K562 (cell line): Measurements from ENCODE around the gene COL20A1. TPM values are rescaled to one million over a fixed set of nuclear protein-coding genes. Genes with fewer than 3 reads are reported as not detected.

ENCODE experiments used
- ATAC-seq: fragments of 200-7000 bp; cut with Tn5 transposase; 3 replicates; pipeline ENCODE4 v1.9.1; 2020; ENCODE audit warnings: moderate library complexity
- BruUV-seq: library from RNA; stranded (reverse); fragments of 400-500 nt; replicated peaks from 2 replicates; lab custom pipeline; 2021; lab: Mats Ljungman, UMichigan
- CTCF ChIA-PET: fragments of 300-600 bp; formaldehyde crosslinking; extraction: SDS; loops from one replicate; lab custom pipeline; 2021; ENCODE audit warnings: low intra/inter-chr PET ratio; lab: Yijun Ruan, JAX
- POLR2A ChIA-PET: fragments of 300-600, 350-650 bp; sonication (Branson Sonifier 250); formaldehyde crosslinking; extraction: SDS; loops from one replicate; lab custom pipeline; 2021; ENCODE audit warnings: antibody characterized with exemption, inconsistent platforms; lab: Yijun Ruan, JAX
- DNase-seq, 4 experiments: peaks; one replicate each; pipeline versions ENCODE4 v3.0.0 to v3.0.0-alpha.2; 2011 to 2018; ENCODE audit warnings: low spot score in 3 of 4, mixed read lengths in 3 of 4; ENCODE audit errors: extremely low read depth in 1 of 4
- FAIRE-seq: peaks from 2 replicates; lab custom pipeline; 2011; peaks lifted over from hg19 to GRCh38; lab: Jason Lieb, UNC
- H2AFZ ChIP-seq: 2 replicates; pipeline ENCODE4 v1.6.0; 2011; ENCODE audit warnings: low read depth, low read length, control low read depth, inconsistent platforms
- H3K27ac ChIP-seq: fragments of 200-600 bp; 3 replicates; pipeline ENCODE4 v1.8.0; 2011; ENCODE audit warnings: low read depth, mild to moderate bottlenecking, control low read depth, inconsistent platforms, low read length, moderate library complexity, mixed read lengths; ENCODE audit errors: extremely low read depth
- H3K27me3 ChIP-seq, 2 experiments: fragments of 300-600 bp in 1 of 2; 2 replicates in 1 of 2; 3 replicates in 1 of 2; pipeline versions ENCODE4 v1.6.0 to v1.8.0; 2011; ENCODE audit warnings: inconsistent platforms in 2 of 2, low read length in 2 of 2, mild to moderate bottlenecking in 1 of 2, mixed read lengths in 1 of 2, moderate library complexity in 1 of 2; ENCODE audit not compliant: control insufficient read depth in 2 of 2, insufficient read depth in 2 of 2
- H3K36me3 ChIP-seq: fragments of 300-600 bp; 3 replicates; pipeline ENCODE4 v1.8.0; 2011; ENCODE audit warnings: mild to moderate bottlenecking, low read length, inconsistent platforms; ENCODE audit not compliant: control insufficient read depth, insufficient read depth
- H3K4me1 ChIP-seq, 2 experiments: fragments of 200-600 bp in 1 of 2; replicated peaks in 1 of 2; 2 replicates in 1 of 2; 3 replicates in 1 of 2; pipeline versions ENCODE4 v1.5.1 to v1.8.0; 2011; ENCODE audit warnings: inconsistent platforms in 2 of 2, low read length in 2 of 2, mild to moderate bottlenecking in 1 of 2, mixed read lengths in 1 of 2, moderate library complexity in 1 of 2; ENCODE audit not compliant: control insufficient read depth in 2 of 2, insufficient read depth in 2 of 2
- H3K4me2 ChIP-seq: 2 replicates; pipeline ENCODE4 v1.6.1; 2011; ENCODE audit warnings: low read length, control low read depth, inconsistent platforms, mixed read lengths; ENCODE audit not compliant: insufficient read depth
- H3K4me3 ChIP-seq: fragments of 200-600 bp; sonication (generic), shearing (Covaris generic); 2 replicates; pipeline ENCODE4 v1.5.1; 2016; ENCODE audit warnings: control low read depth, inconsistent platforms
- H3K79me2 ChIP-seq: fragments of 200-600 bp; 3 replicates; pipeline ENCODE4 v1.8.0; 2011; ENCODE audit warnings: low read length, inconsistent platforms; ENCODE audit not compliant: control insufficient read depth, insufficient read depth
- H3K9ac ChIP-seq, 2 experiments: 2 replicates each; pipeline versions ENCODE4 v1.6.0 to v1.6.1; 2011; ENCODE audit warnings: low read depth in 2 of 2, low read length in 2 of 2, control low read depth in 1 of 2, inconsistent platforms in 1 of 2, mild to moderate bottlenecking in 1 of 2, mixed read lengths in 1 of 2; ENCODE audit not compliant: insufficient read depth in 1 of 2
- H3K9me1 ChIP-seq: one replicate; pipeline ENCODE4 v1.6.0; 2011; ENCODE audit warnings: inconsistent platforms, mild to moderate bottlenecking, low read length, moderate library complexity; ENCODE audit not compliant: control insufficient read depth, insufficient read depth
- H3K9me3 ChIP-seq: replicated peaks from 2 replicates; pipeline ENCODE4 v1.5.1; 2011; ENCODE audit warnings: low read depth, low read length, inconsistent platforms; ENCODE audit not compliant: control insufficient read depth, insufficient read depth
- H4K20me1 ChIP-seq: replicated peaks from 2 replicates; pipeline ENCODE4 v1.6.1; 2011; ENCODE audit warnings: low read length, inconsistent platforms, mixed read lengths; ENCODE audit not compliant: control insufficient read depth, insufficient read depth
- CBX1 ChIP-seq: sonication (generic); IDR thresholded peaks from 2 replicates; pipeline ENCODE4 v1.6.1; 2016; ENCODE audit warnings: antibody characterized with exemption, low read depth, mild to moderate bottlenecking
- CBX3 ChIP-seq, 2 experiments: IDR thresholded peaks; 1 replicate in 1 of 2; 2 replicates in 1 of 2; pipeline ENCODE4 v1.6.1; 2012; ENCODE audit warnings: inconsistent platforms in 2 of 2, low read length in 2 of 2, borderline replicate concordance in 1 of 2, control low read depth in 1 of 2
- HLTF ChIP-seq: fragments of 450-650 bp; IDR thresholded peaks from 2 replicates; pipeline ENCODE4 v1.6.1; 2016
- RUNX1 ChIP-seq: sonication (generic); IDR thresholded peaks from 2 replicates; pipeline ENCODE4 v1.6.1; 2016; ENCODE audit warnings: antibody characterized with exemption, low read depth
- ZNF263 ChIP-seq: sonication (generic); formaldehyde crosslinking; IDR thresholded peaks from 2 replicates; pipeline ENCODE4 v1.8.0; 2022; ENCODE audit warnings: mild to moderate bottlenecking, missing genetic modification reagents, borderline replicate concordance
- ZNF717 ChIP-seq: fragments of 250-450 bp; sonication (Bioruptor Pico); IDR thresholded peaks from 2 replicates; pipeline ENCODE4 v1.5.0; 2021
- WGBS: fragments of 100-300 bp; shearing (Covaris generic); methylation state at CpG from one replicate; pipeline ENCODE4 v1.1.6; 2016; ENCODE audit warnings: low coverage, mixed read lengths; ENCODE audit not compliant: insufficient coverage; ENCODE audit errors: missing lambda C conversion rate; 5-methylcytosine and 5-hydroxymethylcytosine counted together
- in situ Hi-C: fragments of 300-500 bp; cut with MboI; formaldehyde crosslinking; loops from 4 replicates; pipeline ENCODE4 v1.15.0; 2018; ENCODE audit warnings: inconsistent platforms, mixed read lengths
- intact Hi-C: fragments of 100-400 bp; cut with micrococcal nuclease; formaldehyde crosslinking; loops from 2 replicates; pipeline ENCODE4 v1.14.2; 2022
- polyA plus RNA-seq, 8 experiments: library from polyadenylated mRNA; depleted of rRNA in 4 of 8; stranded (reverse) in 5 of 8; unstranded in 3 of 8; fragments of >200 nt; fragmentation: Nextera tagmentation in 2 of 8; fragmentation: Illumina TruSeq in 1 of 8; extraction: Ambion mirVana in 2 of 8; extraction: Trizol in 1 of 8; gene quantifications; 2 replicates each; pipeline versions ENCODE4 v1.2.1 to v1.2.3, GENCODE V29; 2011 to 2014; ENCODE audit warnings: inconsistent platforms in 1 of 8, missing spikeins in 1 of 8
- total RNA-seq, 7 experiments: library from RNA; depleted of rRNA in 6 of 7; stranded (reverse); fragments of >200 nt in 6 of 7; fragmentation: Illumina TruSeq in 2 of 7; extraction: Trizol in 2 of 7; gene quantifications; 2 replicates each; pipeline versions ENCODE4 v1.2.1 to v1.2.3, GENCODE V29; 2011 to 2021; ENCODE audit warnings: low replicate concordance in 1 of 7
- TF ChIP-seq, protein P1 (sequence below): sonication (generic); formaldehyde crosslinking; IDR thresholded peaks from 2 replicates; pipeline ENCODE4 v1.8.1; 2023; ENCODE audit warnings: mild to moderate bottlenecking, missing genetic modification reagents, moderate library complexity
- TF ChIP-seq, protein P2 (sequence below): fragments of 450-650 bp; IDR thresholded peaks from 2 replicates; pipeline ENCODE4 v1.6.1; 2018; ENCODE audit warnings: mild to moderate bottlenecking, low read depth; ENCODE audit not compliant: partially characterized antibody

COL20A1 gene
- total and polyA plus RNA-seq, 9 of the 15 experiments (the other 6 are each of a cell fraction or from before 2014, with no cell fraction given), result not detected

GRCh38 chr20:63354636-63355350 is 61.8 kb downstream of the COL20A1 start:
- under 1% methylated on average over 13 of the region's 25 CpGs for WGBS
- Histone ChIP-seq H4K20me1 (no peaks in the 10 kb centered on the region), H3K4me3 (no peak overlapping the region), H3K9me3 (no peaks in the 10 kb centered on the region), H3K27ac (no peak overlapping the region), H3K9ac (no peak overlapping the region), H3K79me2 (no peaks in the 10 kb centered on the region), H3K36me3 (no peaks in the 10 kb centered on the region), H2AFZ (no peak overlapping the region), H3K9me1 (no peaks in the 10 kb centered on the region), H3K4me2 (no peak overlapping the region), H3K4me1 (peaks cover 0 to 10% of the 10 kb centered on the region in 2 experiments; a peak in 2 of 5 replicates), H3K27me3 (peaks cover 0 to 13% of the 10 kb centered on the region in 2 experiments; a peak in 3 of 5 replicates)
- BruUV-seq, result no TSS peak
- in situ Hi-C loops, result no loop called here
- FAIRE-seq, result no peak
- no peak for TF ChIP-seq CBX3 (IDR thresholded peaks at IDR 0.05; ENCODE audit: borderline replicate concordance in 1 of 2, low read length in 2 of 2)
- peak; percentile 49; the same call in 1 of the 2 replicates for TF ChIP-seq ZNF263 (CRISPR knock-in tag)
- TF ChIP-seq RUNX1, result no peak
- TF ChIP-seq, protein P1, sequence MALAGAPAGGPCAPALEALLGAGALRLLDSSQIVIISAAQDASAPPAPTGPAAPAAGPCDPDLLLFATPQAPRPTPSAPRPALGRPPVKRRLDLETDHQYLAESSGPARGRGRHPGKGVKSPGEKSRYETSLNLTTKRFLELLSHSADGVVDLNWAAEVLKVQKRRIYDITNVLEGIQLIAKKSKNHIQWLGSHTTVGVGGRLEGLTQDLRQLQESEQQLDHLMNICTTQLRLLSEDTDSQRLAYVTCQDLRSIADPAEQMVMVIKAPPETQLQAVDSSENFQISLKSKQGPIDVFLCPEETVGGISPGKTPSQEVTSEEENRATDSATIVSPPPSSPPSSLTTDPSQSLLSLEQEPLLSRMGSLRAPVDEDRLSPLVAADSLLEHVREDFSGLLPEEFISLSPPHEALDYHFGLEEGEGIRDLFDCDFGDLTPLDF (CRISPR knock-in tag), result no peak
- no peak for TF ChIP-seq CBX1
- TF ChIP-seq, protein P2, sequence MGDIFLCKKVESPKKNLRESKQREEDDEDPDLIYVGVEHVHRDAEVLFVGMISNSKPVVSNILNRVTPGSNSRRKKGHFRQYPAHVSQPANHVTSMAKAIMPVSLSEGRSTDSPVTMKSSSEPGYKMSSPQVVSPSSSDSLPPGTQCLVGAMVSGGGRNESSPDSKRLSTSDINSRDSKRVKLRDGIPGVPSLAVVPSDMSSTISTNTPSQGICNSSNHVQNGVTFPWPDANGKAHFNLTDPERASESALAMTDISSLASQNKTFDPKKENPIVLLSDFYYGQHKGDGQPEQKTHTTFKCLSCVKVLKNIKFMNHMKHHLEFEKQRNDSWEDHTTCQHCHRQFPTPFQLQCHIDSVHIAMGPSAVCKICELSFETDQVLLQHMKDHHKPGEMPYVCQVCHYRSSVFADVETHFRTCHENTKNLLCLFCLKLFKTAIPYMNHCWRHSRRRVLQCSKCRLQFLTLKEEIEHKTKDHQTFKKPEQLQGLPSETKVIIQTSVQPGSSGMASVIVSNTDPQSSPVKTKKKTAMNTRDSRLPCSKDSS, result no peak
- no peak for TF ChIP-seq ZNF717 (CRISPR knock-in tag)
- no peak for TF ChIP-seq HLTF
- intact Hi-C loops, result no loop called here
- CTCF ChIA-PET, result no interaction called here
- POLR2A ChIA-PET, result interaction anchor here (0.6 to 0.7 kb wide), 3 partner anchors 9 to 227 kb away, joined by 3 to 4 read pairs (median 3); no protein-coding TSS in a partner anchor
- no peak for ATAC-seq
- no peak for DNase-seq
